ENCODE results near the gene SYPL1.

The SYPL1 gene

DNA sequence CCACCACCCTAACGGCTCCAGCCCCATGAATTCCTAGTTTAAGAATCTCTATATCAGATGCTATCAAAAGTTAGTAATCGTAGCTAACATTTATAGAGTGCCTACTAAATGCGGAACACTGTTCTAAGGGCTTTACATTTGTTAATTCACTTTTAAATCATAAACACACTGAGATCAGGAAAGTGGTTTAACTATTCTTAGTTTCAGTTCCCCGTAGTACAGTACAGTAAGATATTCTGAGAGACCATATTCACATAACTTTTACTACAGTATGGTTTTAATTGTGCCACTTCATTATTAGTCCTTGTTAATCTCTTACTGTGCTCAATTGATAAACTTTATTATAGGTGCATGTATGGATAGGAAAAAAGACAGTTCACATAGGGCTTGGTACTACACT is 22.5 kb downstream of the SYPL1 start:
- DNase-seq, result no peak

- no peak for DNase-seq
Observed at GRCh38 chr7:106088014-106088413, 24.1 kb downstream of the SYPL1 start.

DNA sequence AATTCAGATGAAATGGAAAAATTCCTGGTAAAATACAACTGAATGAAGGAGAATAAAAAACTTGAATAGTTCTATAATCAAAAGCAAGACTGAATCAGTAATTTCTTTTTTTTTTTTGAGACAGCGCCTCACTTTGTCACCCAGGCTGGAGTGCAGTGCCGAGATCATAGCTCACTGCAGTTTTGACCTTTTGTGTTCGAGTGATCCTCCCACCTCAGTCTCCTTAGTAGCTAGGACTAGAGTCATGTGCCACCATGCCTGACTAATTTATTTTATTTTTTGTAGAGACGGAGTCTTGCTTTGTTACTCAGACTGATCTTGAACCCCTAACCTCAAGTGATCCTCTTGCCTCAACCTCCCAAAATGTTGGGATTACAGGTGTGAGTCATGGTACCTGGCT is 26.1 kb downstream of the SYPL1 start:
- no peak for DNase-seq

GRCh38 chr7:106085015-106085414 is 27.1 kb downstream of the SYPL1 start:
- no peak for DNase-seq

DNA sequence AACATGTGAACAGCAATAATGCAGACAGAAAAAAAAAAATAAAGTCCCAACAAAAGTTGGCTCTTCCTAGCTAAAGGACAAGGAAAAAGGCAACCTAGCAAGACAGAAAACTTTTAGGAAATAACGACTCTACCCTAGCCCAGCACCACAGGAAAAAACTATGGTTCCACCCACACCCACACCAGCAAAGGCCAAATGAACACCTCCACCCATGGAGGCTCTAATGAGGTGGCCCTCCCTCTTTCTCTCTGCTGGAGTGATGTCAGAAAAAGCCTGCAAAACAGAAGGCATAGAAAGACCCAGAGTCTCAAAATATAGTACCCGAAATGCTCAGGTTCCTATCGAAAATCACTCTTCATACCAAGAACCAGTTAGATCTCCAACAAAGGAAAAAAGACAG is 28.4 kb downstream of the SYPL1 start:
- no peak for DNase-seq

DNA sequence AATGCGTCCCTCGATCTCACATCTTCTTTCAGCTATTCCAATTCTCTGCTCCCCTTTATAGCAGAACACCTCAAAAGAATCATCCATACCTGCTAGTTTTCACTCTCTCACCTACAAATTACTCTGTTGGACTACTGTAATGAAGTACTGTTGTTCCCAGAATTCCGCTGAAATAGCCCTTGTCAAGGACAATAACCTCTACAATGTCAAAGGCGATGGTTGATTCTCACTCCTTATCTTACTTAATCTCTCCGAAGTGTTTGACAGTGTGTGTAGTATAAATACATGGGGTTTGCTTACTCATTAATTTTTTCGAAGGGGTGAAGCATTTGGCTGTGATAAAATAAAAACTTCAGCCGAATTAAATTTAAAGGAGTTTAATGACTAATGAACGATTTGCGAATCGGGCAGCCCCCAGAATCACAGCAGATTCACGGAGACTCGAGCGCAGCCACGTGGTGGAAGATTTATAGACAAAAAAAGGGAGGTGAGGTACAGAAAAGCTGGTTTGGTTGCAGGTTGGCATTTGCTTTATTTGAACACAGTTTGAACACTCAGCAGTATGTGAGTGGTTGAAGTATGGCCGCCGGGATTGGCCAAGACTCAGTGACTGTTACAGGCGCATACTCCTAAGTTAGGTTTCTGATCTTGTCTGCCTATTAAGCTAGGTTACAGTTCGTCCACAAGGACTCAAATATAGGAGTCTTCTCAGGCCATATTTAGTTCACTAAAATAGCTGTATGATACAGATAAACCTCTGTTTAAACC is 29.8 kb downstream of the SYPL1 start:
- no peak for DNase-seq

- no peak for DNase-seq
Observed at GRCh38 chr7:106080300-106080987, 31.7 kb downstream of the SYPL1 start.

DNA sequence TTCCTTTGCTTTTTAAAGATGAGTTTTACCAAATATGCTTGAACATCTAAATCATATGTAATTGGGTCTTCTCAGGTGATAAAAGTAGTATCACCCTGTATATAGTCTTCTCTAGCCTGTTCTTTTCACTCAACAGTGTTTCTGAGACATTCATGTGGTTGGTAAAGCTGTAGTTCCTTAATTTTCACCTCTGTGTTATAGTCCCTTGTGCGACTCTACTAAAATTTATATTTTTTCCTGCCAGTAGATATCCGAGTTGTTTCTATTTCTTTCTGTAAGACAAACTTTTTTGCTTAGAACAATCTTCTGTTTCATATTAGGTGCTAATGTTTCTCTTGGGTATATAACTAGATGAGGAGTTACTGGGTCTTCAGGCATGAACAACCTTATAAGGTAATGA is 35.6 kb downstream of the SYPL1 start:
- no peak for DNase-seq

- DNase-seq, result no peak
Observed at GRCh38 chr7:106075937-106076336, 36.2 kb downstream of the SYPL1 start.

GRCh38 chr7:106074257-106074656 is 37.9 kb downstream of the SYPL1 start:
- no peak for DNase-seq

GRCh38 chr7:106073701-106074100 is 38.4 kb downstream of the SYPL1 start:
- DNase-seq, result no peak

- DNase-seq, result no peak
Observed at GRCh38 chr7:106072715-106073091, 39.4 kb downstream of the SYPL1 start.

DNA sequence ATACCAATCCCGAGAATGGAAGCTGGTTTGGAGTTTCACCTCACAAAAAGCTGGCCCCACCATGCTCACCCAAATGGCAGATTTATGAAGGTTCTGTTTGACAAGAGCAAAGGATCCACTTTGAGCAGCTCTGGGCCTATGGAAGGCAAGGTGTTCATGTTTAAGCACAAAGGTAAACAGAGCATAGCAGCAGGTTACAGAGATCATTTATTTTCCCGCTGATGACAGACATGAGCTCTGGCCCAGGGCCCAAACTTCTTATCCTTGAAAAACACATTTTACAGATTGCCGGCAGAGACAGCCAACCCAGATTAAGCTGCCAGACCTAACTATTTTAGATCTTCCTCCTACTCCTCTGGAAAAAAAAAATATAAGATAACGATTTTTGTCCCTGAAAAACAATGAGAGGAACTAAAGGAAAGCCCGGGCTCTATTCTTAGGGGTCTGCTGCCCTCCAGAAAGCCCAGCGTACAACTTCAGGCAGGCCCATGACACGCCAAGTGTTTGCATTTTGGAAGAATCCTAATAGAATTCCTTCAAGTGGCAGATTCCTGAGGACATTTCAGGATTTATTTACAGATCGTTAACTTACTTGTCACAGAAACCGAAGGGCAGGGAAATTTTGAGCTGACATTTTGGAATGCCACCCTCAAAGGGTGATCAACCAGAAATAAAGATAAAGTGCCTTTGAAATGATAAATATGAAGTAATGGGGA is 40.0 kb downstream of the SYPL1 start:
- DNase-seq, result no peak

DNA sequence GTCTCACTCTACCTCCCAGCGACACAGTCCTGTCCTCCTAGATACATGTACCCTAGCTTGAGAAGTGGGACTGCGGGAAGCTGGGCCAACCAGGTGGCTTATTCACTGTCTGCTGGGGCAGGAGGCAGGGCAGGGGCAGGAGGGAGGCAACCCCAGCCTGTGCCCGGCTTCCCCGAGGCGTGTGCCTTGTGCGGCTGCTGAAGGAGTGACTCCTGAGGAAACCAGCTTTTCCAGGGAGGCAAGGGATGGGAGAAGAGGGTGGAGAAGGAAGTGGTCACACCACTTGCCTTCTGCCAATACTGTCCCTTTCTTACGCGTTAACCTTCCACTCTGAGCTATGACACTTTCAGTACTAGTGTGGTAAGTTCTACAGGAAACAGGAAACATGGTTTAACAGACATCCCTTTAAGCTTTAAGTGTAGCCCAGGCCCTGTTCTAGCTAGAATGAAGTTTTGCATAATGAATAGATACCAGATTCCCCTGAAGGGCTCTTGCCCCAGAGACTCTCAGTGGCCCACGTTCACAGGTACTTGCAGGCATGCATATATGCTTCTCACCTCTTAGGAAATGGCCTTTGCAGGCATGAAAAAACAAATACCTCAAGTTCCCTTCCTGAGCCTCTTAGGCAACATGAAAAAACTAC is 40.6 kb downstream of the SYPL1 start:
- no peak for DNase-seq

DNA sequence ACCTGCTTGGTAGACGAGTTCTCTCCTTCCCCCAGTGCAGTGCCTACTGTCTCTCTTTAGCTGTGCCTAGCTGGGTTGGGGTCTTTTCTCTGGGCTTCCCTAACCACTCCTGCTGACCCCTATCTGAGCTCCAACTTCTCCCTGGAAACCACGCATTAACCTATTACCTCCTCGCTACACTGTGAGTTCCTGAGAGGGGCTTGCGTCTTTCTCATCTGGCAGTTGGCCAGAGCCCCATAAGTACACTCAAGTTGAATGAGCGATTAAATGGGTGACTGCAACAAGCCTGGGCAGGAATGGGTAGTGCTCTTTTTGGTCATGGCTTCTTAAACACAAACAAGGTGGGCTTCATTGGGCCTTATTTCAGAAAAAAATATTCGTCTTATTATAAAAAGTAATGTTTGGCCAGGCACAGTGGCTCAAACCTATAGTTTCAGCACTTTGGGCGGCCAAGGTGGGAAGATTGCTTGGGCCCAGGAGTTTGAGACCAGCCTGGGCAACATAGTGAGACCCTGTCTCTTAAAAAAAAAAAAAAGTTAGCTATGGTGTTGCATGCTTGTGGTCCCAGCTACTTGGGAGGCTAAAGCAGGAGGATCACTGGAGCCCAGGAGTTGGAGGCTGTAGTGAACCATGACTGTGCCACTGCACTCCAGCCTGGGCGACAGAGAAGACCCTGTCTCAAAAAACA is 41.4 kb downstream of the SYPL1 start:
- DNase-seq, result no peak

GRCh38 chr7:106070201-106070551 is 41.9 kb downstream of the SYPL1 start:
- no peak for DNase-seq

- DNase-seq, result no peak
Observed at GRCh38 chr7:106069471-106070200, 42.5 kb downstream of the SYPL1 start.

DNA sequence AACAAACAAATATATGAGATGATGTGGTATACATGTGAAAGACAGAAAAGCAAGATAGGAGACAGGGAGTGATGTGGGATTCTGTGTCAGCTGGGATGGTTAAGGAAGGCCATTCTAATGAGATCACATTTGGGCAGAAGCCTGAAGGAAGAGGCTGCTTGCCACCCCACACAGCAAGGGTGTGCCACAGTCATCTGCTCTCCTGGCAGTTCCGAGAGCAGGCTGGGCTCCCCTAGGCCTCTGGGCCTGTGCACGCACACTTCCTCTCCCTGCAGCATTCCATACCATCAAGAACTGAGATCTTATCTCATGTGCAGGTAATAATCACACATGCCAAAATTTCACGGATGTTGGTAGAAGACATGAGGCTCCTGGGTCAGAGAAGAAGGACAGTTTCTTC is 43.1 kb downstream of the SYPL1 start:
- no peak for DNase-seq

DNA sequence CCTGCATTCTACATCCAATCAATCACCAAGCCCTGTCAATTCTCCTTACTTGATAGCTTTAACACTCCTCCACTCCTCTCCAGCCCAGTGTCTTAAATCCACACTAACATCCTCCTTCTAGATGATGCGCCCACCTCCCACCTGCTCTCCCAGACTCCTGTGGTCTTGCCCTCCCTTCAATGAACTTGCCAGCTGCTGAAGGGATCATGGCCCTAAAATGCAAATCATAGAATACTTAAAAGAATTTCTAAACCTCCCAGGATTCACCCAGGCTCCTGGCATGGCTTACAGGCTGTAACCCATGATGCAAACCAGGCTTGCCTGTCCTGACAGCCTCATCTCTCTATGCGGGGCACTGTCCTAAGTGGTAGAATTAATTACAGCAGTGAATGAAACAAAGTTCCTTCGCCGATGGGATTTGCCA is 43.6 kb downstream of the SYPL1 start:
- no peak for DNase-seq

DNA sequence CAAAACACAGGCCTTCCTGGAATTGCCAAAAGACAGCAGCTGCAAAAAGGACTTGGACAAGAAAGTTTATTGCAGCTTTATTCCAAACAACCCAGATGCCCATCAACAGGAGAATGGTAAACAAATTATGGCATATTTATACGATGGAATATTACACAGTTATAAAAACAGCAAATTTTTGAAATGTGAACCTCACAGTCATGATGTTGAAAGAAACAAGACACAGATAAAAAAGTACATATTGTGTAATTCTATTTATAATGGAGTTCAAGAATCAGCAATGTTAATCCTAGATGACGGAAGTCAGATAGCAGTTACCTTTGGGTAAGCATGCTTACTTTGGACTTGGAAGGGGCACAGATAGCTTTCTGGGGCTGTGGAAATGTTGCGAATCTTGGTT is 44.4 kb downstream of the SYPL1 start:
- DNase-seq, result no peak

- no peak for DNase-seq
Observed at GRCh38 chr7:106065575-106066500, 46.3 kb downstream of the SYPL1 start.

Measured in activated CD4-positive, alpha-beta T cell treated with anti-CD3 and anti-CD28 coated beads for 1 hour (primary cell).